Endothelial cell of umbilical vein (primary cell): ENCODE results near the gene C17orf50. TPM values are rescaled to one million over a fixed set of nuclear protein-coding genes. Genes with fewer than 3 reads are reported as not detected.
A peak's percentile ranks its signal among the peaks of the same experiment; 100 is the strongest.

Experiments
- BruUV-seq: library from RNA; stranded (reverse); fragments of 400-500 nt; replicated peaks from 2 replicates; lab custom pipeline; 2021; lab: Mats Ljungman, UMichigan
- CTCF ChIA-PET: fragments of 300-600, 350-600 bp; sonication (Branson Sonifier 250); formaldehyde crosslinking; loops from one replicate; lab custom pipeline; 2021; ENCODE audit warnings: antibody characterized with exemption, inconsistent platforms; lab: Charles Lee
- POLR2A ChIA-PET: fragments of 300-600, 350-600 bp; sonication (Branson Sonifier 250); formaldehyde crosslinking; loops from one replicate; lab custom pipeline; 2021; ENCODE audit warnings: antibody characterized with exemption, inconsistent platforms; lab: Charles Lee
- DNase-seq: peaks from one replicate; pipeline ENCODE4 v3.0.0-alpha.2; 2011; ENCODE audit warnings: low read depth, low spot score
- FAIRE-seq: peaks from 2 replicates; lab custom pipeline; 2011; peaks lifted over from hg19 to GRCh38; lab: Jason Lieb, UNC
- H2AFZ ChIP-seq: 2 replicates; pipeline ENCODE4 v1.6.0; 2012; ENCODE audit warnings: low read depth, low read length, control low read depth, inconsistent platforms
- H3K27ac ChIP-seq: 2 replicates; pipeline ENCODE4 v1.5.1; 2011; ENCODE audit warnings: low read depth, mild to moderate bottlenecking, control low read depth, low read length, moderate library complexity; ENCODE audit not compliant: insufficient read depth
- H3K27me3 ChIP-seq, 2 experiments: 2 replicates each; pipeline versions ENCODE4 v1.6.0 to v1.6.1; 2011; ENCODE audit warnings: low read length in 2 of 2, mixed read lengths in 1 of 2; ENCODE audit not compliant: control insufficient read depth in 2 of 2, insufficient read depth in 2 of 2
- H3K36me3 ChIP-seq, 2 experiments: 2 replicates in 1 of 2; 3 replicates in 1 of 2; pipeline ENCODE4 v1.5.1; 2011; ENCODE audit warnings: low read length in 2 of 2, mild to moderate bottlenecking in 1 of 2, moderate library complexity in 1 of 2; ENCODE audit not compliant: control insufficient read depth in 2 of 2, insufficient read depth in 2 of 2; ENCODE audit errors: extremely low read depth in 1 of 2
- H3K4me1 ChIP-seq: 3 replicates; pipeline ENCODE4 v1.5.1; 2011; ENCODE audit warnings: mild to moderate bottlenecking, low read length; ENCODE audit not compliant: control insufficient read depth, insufficient read depth; ENCODE audit errors: extremely low read depth
- H3K4me2 ChIP-seq: 2 replicates; pipeline ENCODE4 v1.6.1; 2011; ENCODE audit warnings: low read length, control low read depth, mixed read lengths; ENCODE audit not compliant: insufficient read depth
- H3K4me3 ChIP-seq, 3 experiments: fragments of 200-600 bp in 1 of 3; sonication (generic), shearing (Covaris generic) in 1 of 3; replicated peaks in 1 of 3; 2 replicates each; pipeline ENCODE4 v1.5.1; 2011 to 2016; ENCODE audit warnings: control low read depth in 3 of 3, low read length in 3 of 3, mild to moderate bottlenecking in 2 of 3, inconsistent platforms in 1 of 3, low read depth in 1 of 3, moderate library complexity in 1 of 3; ENCODE audit not compliant: insufficient read depth in 1 of 3
- H3K79me2 ChIP-seq: 2 replicates; pipeline ENCODE4 v1.6.0; 2012; ENCODE audit warnings: low read length, inconsistent platforms; ENCODE audit not compliant: control insufficient read depth, insufficient read depth
- H3K9ac ChIP-seq: replicated peaks from 2 replicates; pipeline ENCODE3; 2011; ENCODE audit warnings: low read length, control low read depth; ENCODE audit not compliant: insufficient read depth; ENCODE audit errors: extremely low read depth
- H3K9me1 ChIP-seq: replicated peaks from 3 replicates; pipeline ENCODE4 v1.6.0; 2011; ENCODE audit warnings: mild to moderate bottlenecking, low read length; ENCODE audit not compliant: control insufficient read depth, insufficient read depth; ENCODE audit errors: extremely low read depth
- H3K9me3 ChIP-seq: replicated peaks from 2 replicates; pipeline ENCODE4 v1.5.1; 2012; ENCODE audit warnings: low read length, inconsistent platforms; ENCODE audit not compliant: control insufficient read depth, insufficient read depth
- H4K20me1 ChIP-seq: replicated peaks from 2 replicates; pipeline ENCODE3; 2011; ENCODE audit warnings: mild to moderate bottlenecking, low read length; ENCODE audit not compliant: control insufficient read depth, insufficient read depth; ENCODE audit errors: extremely low read depth
- EZH2 ChIP-seq: IDR thresholded peaks from 2 replicates; pipeline ENCODE4 v1.6.1; 2012; ENCODE audit warnings: borderline replicate concordance, low read depth, mild to moderate bottlenecking, moderate library complexity, low read length, inconsistent platforms; ENCODE audit not compliant: severe bottlenecking
- FOS ChIP-seq: IDR thresholded peaks from 2 replicates; pipeline ENCODE4 v1.6.1; 2011; ENCODE audit warnings: mild to moderate bottlenecking, low read length, moderate library complexity, borderline replicate concordance; ENCODE audit not compliant: insufficient read depth
- GATA2 ChIP-seq: IDR thresholded peaks from 2 replicates; pipeline ENCODE4 v1.7.0; 2011; ENCODE audit warnings: low read depth, mild to moderate bottlenecking, moderate library complexity, mixed read lengths, low read length; ENCODE audit not compliant: insufficient read length, insufficient read depth
- POLR2A ChIP-seq: IDR thresholded peaks from 2 replicates; pipeline ENCODE4 v1.6.1; 2012; ENCODE audit warnings: low read depth, mild to moderate bottlenecking, control low read depth, low read length
- POLR2AphosphoS5 ChIP-seq: IDR thresholded peaks from 2 replicates; pipeline ENCODE4 v1.6.1; 2012; ENCODE audit warnings: low read depth, mild to moderate bottlenecking, control low read depth, low read length, moderate library complexity; ENCODE audit not compliant: insufficient read depth
- dilution Hi-C: fragments of 300-500 bp; cut with MboI; formaldehyde crosslinking; loops from one replicate; pipeline ENCODE4 v1.15.0; 2019; ENCODE audit warnings: low sequenced_read_pairs; ENCODE audit not compliant: extremely low pct_ligation_motif_present
- intact Hi-C: fragments of 100-400 bp; cut with micrococcal nuclease; formaldehyde crosslinking; loops from one replicate; pipeline ENCODE4 v1.10.0; 2022
- polyA plus RNA-seq, 4 experiments: library from polyadenylated mRNA; depleted of rRNA in 3 of 4; stranded (reverse) in 3 of 4; unstranded in 1 of 4; fragments of >200 nt; gene quantifications; 2 replicates each; pipeline versions ENCODE4 v1.2.1 to v1.2.3, GENCODE V29; 2011 to 2012; ENCODE audit warnings: missing spikeins in 1 of 4
- total RNA-seq: library from RNA; stranded (reverse); gene quantifications from 2 replicates; pipeline ENCODE4 v1.2.3, GENCODE V29; 2021

The C17orf50 gene
- total and polyA plus RNA-seq, 2 donors (not counting 3 experiments of a cell fraction or from before 2014, with no cell fraction given) = 0.15 TPM; not detected in 1

DNA sequence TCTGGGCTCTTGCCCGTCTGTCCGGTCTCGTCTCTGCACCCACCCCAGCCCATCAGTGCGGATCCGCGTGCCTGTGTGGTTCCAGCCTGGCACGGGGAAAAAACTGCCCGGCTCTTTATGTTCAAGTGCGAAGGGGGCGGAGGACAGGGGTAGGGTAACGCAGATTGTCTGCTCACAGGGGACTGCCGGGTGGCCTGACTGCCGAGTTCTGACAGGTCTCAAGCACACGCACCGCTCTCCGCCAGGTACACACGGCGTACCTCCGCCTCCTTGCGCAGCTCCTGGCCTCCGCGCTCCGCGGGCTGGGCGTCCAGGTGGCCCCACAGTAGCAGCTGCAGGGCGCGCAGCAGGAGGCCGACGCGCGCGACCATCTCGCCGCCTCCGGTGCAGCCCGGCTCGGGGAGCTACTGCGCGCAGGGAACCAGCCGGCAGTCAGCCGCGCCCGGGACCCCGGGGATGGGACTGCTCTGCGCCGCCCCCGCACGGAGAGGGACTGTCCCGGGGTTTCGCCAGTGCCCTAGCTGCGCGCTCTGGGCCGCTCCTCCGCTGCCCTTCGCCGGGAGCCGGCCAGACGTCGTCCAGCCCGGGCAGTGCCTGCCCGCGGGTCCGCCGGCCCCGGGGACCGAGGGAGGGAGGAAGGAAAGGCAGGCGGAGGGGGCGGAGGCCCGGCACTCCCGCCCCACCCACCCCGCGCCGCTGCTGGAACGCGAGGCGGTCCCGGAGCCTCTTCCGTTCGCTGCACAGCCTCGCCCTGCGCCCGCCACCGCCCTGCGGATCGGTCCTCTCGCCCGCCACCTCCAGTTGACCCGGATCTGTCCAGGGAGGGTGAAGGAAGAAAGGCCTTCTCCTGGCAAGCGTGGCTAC lies 34.6 kb downstream of the C17orf50 start, which contains the start of gene MMP28:
Gene MMP28, minus strand, starts transcription at position 635 of the 864 bp plus-strand sequence. Its CDS starts 264 bp downstream, at position 371.
- DNase-seq = peak; percentile 34
- ChIA-PET POLR2A (no interaction called here), CTCF (interaction anchor here (0.8 to 8.1 kb wide), 6 partner anchors 10 to 31 kb away, joined by 3 to 68 read pairs (median 5); partner anchors contain the start of gene TAF15)
- H3K36me3 ChIP-seq = no peaks in the 10 kb centered on the region
- no peak within 1 kb of the TSS for H3K9ac ChIP-seq
- H4K20me1 ChIP-seq = no peaks in the 10 kb centered on the region
- H3K27ac ChIP-seq = no peak within 1 kb of the TSS
- dilution Hi-C loops = no loop called here
- H3K4me2 ChIP-seq = peak within 1 kb of the TSS; percentile 62
- no peak for FAIRE-seq
- peaks cover 11% of the 10 kb centered on the region for H3K4me1 ChIP-seq
- peak within 1 kb of the TSS in 2 of 3 experiments; percentile 3 to 46 for H3K4me3 ChIP-seq
- no peaks in the 10 kb centered on the region for H3K79me2 ChIP-seq
- no TSS peak for BruUV-seq
- H3K9me3 ChIP-seq = no peaks in the 10 kb centered on the region
- H2AFZ ChIP-seq = peak within 1 kb of the TSS; percentile 2
- TF ChIP-seq FOS (no peak), EZH2 (peak; percentile 72)
- no peaks in the 10 kb centered on the region for H3K9me1 ChIP-seq
- intact Hi-C loops = no loop called here
- peaks cover 41 to 63% of the 10 kb centered on the region in 2 experiments for H3K27me3 ChIP-seq

DNA sequence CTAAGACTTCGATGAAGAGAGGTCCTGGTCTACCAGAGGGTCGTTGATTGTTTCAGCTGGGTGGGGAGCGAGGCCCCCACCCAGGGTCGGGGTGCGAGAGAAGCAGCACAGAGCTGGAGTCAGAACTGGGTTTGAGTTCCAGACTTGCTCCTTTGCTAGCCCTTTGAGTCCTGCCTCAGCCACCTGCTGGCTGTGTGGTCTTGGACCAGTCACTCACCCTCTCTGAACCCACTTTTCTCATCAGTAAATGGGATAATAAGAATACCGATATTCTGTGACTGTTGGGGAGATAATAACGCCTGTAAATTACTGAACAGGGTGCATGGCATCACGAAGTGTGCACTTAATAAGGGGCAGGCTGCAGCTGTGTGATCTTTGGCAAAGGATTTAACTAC lies 35.2 kb downstream of the C17orf50 start:
- Histone ChIP-seq H3K27me3 (peaks cover 41 to 63% of the 10 kb centered on the region in 2 experiments), H3K4me3 (peak overlapping the region in 1 of 3 experiments; percentile 46), H3K9ac (no peak overlapping the region), H4K20me1 (no peaks in the 10 kb centered on the region), H2AFZ (peak overlapping the region; percentile 2), H3K9me3 (no peaks in the 10 kb centered on the region), H3K4me1 (peaks cover 17% of the 10 kb centered on the region), H3K79me2 (no peaks in the 10 kb centered on the region), H3K27ac (no peak overlapping the region), H3K9me1 (no peaks in the 10 kb centered on the region), H3K36me3 (no peaks in the 10 kb centered on the region), H3K4me2 (no peak overlapping the region)
- POLR2A ChIA-PET = no interaction called here
- CTCF ChIA-PET = interaction anchor here (1.0 to 8.1 kb wide), 5 partner anchors 13 to 32 kb away, joined by 3 to 68 read pairs (median 6); partner anchors contain the start of gene TAF15
- DNase-seq (no peak), FAIRE-seq (no peak)
- TF ChIP-seq POLR2A (no peak), GATA2 (no peak), POLR2AphosphoS5 (no peak)
- dilution Hi-C loops (no loop called here), intact Hi-C loops (no loop called here)
- BruUV-seq = no TSS peak
